Heart right ventricle (tissue), 16 donors: Measurements from ENCODE around the gene SASH1. TPM values are rescaled to one million over a fixed set of nuclear protein-coding genes. Genes with fewer than 3 reads are reported as not detected.

Source experiments
- ATAC-seq, 8 donors: fragments of 200-7000 bp; cut with Tn5 transposase; one replicate each; pipeline ENCODE4 v1.9.1; 2020; ENCODE audit warnings: mild to moderate bottlenecking in 8 of 8, moderate library complexity in 8 of 8, moderate number of reproducible peaks in 1 of 8
- DNase-seq, 2 donors: peaks; one replicate each; pipeline ENCODE4 v3.0.0-alpha.2; 2020
- H3K27ac ChIP-seq, 10 donors: fragments of 200-600 bp; sonication (generic) in 2 of 10; one replicate each; pipeline versions ENCODE4 v1.5.0 to v1.8.0; 2020 to 2022; ENCODE audit warnings: mild to moderate bottlenecking in 3 of 10
- H3K27me3 ChIP-seq, 7 donors: fragments of 200-600 bp; one replicate each; pipeline ENCODE4 v1.8.0; 2021 to 2022; ENCODE audit warnings: mild to moderate bottlenecking in 2 of 7
- H3K36me3 ChIP-seq, 9 donors: fragments of 200-600 bp; sonication (generic) in 1 of 9; one replicate each; pipeline versions ENCODE4 v1.5.0 to v1.8.0; 2020 to 2022; ENCODE audit warnings: mild to moderate bottlenecking in 2 of 9
- H3K4me1 ChIP-seq, 9 donors: fragments of 200-600 bp; sonication (generic) in 1 of 9; one replicate each; pipeline versions ENCODE4 v1.5.0 to v1.8.0; 2020 to 2022; ENCODE audit warnings: mild to moderate bottlenecking in 4 of 9
- H3K4me3 ChIP-seq, 10 donors: fragments of 200-600 bp; sonication (generic) in 2 of 10; one replicate each; pipeline versions ENCODE4 v1.5.0 to v1.8.0; 2020 to 2022; ENCODE audit warnings: mild to moderate bottlenecking in 7 of 10, moderate library complexity in 2 of 10
- H3K9me3 ChIP-seq, 11 donors: fragments of 200-600 bp in 10 of 11; sonication (generic) in 2 of 11; one replicate each; pipeline versions ENCODE4 v1.5.0 to v1.8.0; 2013 to 2022; ENCODE audit warnings: mild to moderate bottlenecking in 2 of 11, control low read depth in 1 of 11, moderate library complexity in 1 of 11
- WGBS, 2 donors: extraction: QIAGEN DNeasy Blood & Tissue Kit; methylation state at CpG; one replicate each; pipeline ENCODE4 v1.1.7; 2013; ENCODE audit warnings: inconsistent platforms in 1 of 2; 5-methylcytosine and 5-hydroxymethylcytosine counted together
- intact Hi-C, 10 donors: fragments of 100-400 bp; cut with DNase I; formaldehyde crosslinking; loops; one replicate each; pipeline versions ENCODE4 v1.11.1 to v1.14.2; 2022
- polyA plus RNA-seq, 2 donors: library from polyadenylated mRNA; stranded (reverse); fragments of 200-250 nt; gene quantifications; one replicate each; pipeline ENCODE4 v1.2.3, GENCODE V29; 2013
- total RNA-seq, 10 donors: library from RNA; stranded (reverse); fragmentation: NEBNext Ultra II Directional in 3 of 10; extraction: Animal tissue kit (Norgen Biotek cat#: 25700) in 3 of 10; gene quantifications; one replicate each; pipeline versions ENCODE4 v1.2.1 to v1.2.4, GENCODE V29; 2021 to 2023
- TF ChIP-seq, protein P1 (sequence below), 9 donors: fragments of 200-600 bp; sonication (generic) in 2 of 9; IDR thresholded peaks; one replicate each; pipeline versions ENCODE4 v1.5.0 to v1.8.0; 2021 to 2022; ENCODE audit warnings: antibody characterized with exemption in 9 of 9, mild to moderate bottlenecking in 5 of 9, moderate library complexity in 1 of 9
- donor health status: Arrhythmogenic right ventricular cardiomyopathy.
- donor health status: ischemic (EF 13 %, LVEDD 7.1; RV severe dilation, severe dysfunction).
- donor health status: healthy with polysubstance abuse.
- donor health status: DM: no; HTN: yes; CAD: no.
- donor health status: DM: no; HTN: no; CAD: no.
- donor health status: ischemic (EF 25% LVEDD 6.9; RV normal size, moderate dysfunction).
- donor health status: ischemic (EF 25% LVEDD 5.7; RV mildly dilated, moderate dysfunction).
- donor health status: healthy.
- donor health status: DM: yes; HTN: yes; CAD: no.
- donor health status: Ischemic cardiomyopathy.
- donor health status: ischemic (EF 35%, LVEDD 5.7; RV mildly dilated, moderate dysfunction).
- donor health status: nonischemic (EF 11% LVEDD 7.7; RV severe dilation, severe dysfunction).
- donor health status: DM: yes; HTN: yes; CAD: no.
- donor health status: PGD.
- donor health status: ischemic (EF 29% LVEDD 5.4; RV normal size, mild dysfunction).
- donor health status: nonischemic (EF 23%, LVEDD 6.1; RV moderate dilation, normal function).

Gene SASH1
- total and polyA plus RNA-seq, 12 donors: 6.9 to 47.1 (median 25.9) TPM

DNA sequence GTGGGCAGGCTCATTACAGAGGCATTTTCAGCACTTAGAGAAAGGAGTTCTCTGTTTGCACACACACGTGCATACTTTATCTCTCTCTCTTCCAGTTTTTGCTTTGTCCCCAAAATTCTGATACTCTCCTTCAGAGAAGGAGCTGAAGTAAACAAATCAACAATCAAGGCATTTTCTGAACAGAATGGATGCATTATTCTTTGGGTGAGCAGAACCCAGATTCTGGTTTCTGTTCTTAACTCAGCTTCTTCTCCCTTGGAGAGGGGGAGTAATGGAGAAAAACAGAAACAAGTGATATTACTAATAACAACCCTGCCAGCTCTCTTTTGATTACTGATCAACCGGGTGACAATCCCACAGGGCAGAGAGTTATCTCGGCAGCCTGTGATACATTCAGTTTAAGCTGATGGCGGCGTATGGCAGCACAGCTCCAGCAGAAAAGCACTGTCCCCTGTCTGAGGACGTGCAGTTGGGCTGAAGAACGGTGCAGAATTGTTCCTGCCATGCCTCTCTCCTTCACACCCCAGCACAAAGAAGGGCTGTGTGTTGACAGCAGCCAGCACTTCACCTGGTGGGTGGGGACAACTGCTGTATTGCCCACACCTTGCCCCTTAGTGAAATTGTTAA, 47.3 kb upstream of the SASH1 start:
- Histone ChIP-seq H3K27ac (peak overlapping the region in 3 of 10 donors; percentile 4 to 69 (median 11)), H3K4me1 (peaks cover 0 to 61% (median 22%) of the 10 kb centered on the region in 9 donors), H3K27me3 (no peaks in the 10 kb centered on the region), H3K4me3 (no peak overlapping the region), H3K36me3 (no peaks in the 10 kb centered on the region), H3K9me3 (no peaks in the 10 kb centered on the region)
- intact Hi-C loops: no loop called here
- 53 to 58% methylated on average over 7 of the region's 7 CpGs for WGBS, 2 donors
- ATAC-seq (peak in 3 of 8 donors; percentile 18 to 29 (median 19)), DNase-seq (no peak)
- TF ChIP-seq, protein P1, sequence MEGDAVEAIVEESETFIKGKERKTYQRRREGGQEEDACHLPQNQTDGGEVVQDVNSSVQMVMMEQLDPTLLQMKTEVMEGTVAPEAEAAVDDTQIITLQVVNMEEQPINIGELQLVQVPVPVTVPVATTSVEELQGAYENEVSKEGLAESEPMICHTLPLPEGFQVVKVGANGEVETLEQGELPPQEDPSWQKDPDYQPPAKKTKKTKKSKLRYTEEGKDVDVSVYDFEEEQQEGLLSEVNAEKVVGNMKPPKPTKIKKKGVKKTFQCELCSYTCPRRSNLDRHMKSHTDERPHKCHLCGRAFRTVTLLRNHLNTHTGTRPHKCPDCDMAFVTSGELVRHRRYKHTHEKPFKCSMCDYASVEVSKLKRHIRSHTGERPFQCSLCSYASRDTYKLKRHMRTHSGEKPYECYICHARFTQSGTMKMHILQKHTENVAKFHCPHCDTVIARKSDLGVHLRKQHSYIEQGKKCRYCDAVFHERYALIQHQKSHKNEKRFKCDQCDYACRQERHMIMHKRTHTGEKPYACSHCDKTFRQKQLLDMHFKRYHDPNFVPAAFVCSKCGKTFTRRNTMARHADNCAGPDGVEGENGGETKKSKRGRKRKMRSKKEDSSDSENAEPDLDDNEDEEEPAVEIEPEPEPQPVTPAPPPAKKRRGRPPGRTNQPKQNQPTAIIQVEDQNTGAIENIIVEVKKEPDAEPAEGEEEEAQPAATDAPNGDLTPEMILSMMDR (IDR thresholded peaks at IDR 0.05): no peak

DNA sequence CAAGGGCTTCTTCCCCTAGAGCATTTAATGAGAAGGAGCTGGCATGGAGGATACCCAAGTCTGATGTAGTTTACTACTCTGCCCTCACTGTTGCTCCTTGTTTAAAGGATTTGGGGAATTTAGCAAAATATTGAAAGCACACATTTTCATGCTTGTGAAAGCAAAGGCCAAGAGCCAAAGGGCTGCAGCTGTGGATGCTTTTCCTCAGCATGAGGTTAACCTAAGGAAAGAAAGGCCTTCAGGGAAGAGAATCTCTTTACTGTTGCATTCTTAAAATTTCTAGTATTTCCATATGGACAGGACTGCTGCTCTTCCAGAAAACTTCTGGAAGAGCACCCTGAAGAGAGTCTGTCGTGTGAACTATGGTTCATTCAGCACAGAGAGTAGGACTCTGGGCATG, 45.9 kb upstream of the SASH1 start:
- H3K9me3 ChIP-seq: no peaks in the 10 kb centered on the region
- H3K36me3 ChIP-seq: no peaks in the 10 kb centered on the region
- peaks cover 0 to 50% (median 16%) of the 10 kb centered on the region in 9 donors for H3K4me1 ChIP-seq
- TF ChIP-seq, protein P1 (IDR thresholded peaks at IDR 0.05): no peak
- no peak overlapping the region for H3K4me3 ChIP-seq
- peak overlapping the region in 2 of 10 donors; percentile 8 to 17 for H3K27ac ChIP-seq
- H3K27me3 ChIP-seq: no peaks in the 10 kb centered on the region
- 54 to 60% methylated on average over 1 of the region's 1 CpG for WGBS, 2 donors
- DNase-seq (no peak), ATAC-seq (no peak)
- intact Hi-C loops: no loop called here

DNA sequence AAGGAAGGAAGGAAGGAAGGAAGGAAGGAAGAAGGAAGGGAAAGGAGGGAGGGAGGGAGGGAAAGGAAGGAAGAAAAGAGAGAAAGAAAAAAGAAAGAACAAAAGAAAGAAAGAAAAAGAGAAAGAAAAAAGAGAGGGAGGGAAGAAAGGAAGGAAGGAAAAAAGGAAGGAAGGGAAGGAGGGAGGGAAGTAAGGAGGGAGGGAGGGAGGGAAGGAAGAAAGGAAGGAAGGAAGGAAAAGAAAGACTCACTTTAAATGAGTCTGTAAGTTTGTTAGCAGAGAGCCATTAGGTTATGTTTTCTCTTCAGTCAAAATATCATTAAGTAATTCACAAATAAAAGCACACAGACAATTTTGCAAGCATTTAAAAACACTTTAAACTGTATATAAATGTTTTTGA, 44.0 kb upstream of the SASH1 start:
- no peaks in the 10 kb centered on the region for H3K27me3 ChIP-seq
- ATAC-seq: no peak

DNA sequence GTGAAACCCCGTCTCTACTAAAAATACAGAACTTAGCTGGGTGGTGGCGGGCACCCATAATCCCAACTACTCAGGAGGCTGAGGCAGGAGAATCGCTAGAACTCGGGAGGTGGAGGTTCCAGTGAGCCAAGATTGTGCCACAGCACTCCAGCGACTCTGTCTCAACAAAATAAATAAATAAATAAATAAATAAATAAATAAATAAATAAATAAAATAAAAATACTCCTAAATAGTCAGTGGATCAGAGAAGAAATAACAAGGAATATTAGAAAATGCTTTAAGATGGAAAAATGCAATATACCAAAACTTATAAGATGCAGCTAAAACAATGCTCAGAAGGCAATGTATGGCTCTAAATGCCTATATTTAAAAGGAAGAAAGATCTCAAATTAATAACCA, 39.0 kb upstream of the SASH1 start:
- TF ChIP-seq, protein P1 (IDR thresholded peaks at IDR 0.05): no peak
- intact Hi-C loops: no loop called here
- peaks cover 0 to 26% (median 10%) of the 10 kb centered on the region in 9 donors for H3K4me1 ChIP-seq
- 98% methylated on average over 5 of the region's 5 CpGs for WGBS, 2 donors
- H3K27ac ChIP-seq: no peak overlapping the region
- no peak overlapping the region for H3K4me3 ChIP-seq
- H3K27me3 ChIP-seq: no peaks in the 10 kb centered on the region
- no peaks in the 10 kb centered on the region for H3K9me3 ChIP-seq
- H3K36me3 ChIP-seq: no peaks in the 10 kb centered on the region
- ATAC-seq (no peak), DNase-seq (no peak)

More for the DNA sequence above, 44.0 kb upstream of the SASH1 start:
- Histone ChIP-seq H3K27ac (no peak overlapping the region), H3K4me1 (peaks cover 0 to 32% (median 0%) of the 10 kb centered on the region in 9 donors), H3K36me3 (no peaks in the 10 kb centered on the region), H3K4me3 (no peak overlapping the region), H3K9me3 (no peaks in the 10 kb centered on the region)
- DNase-seq: no peak
- TF ChIP-seq, protein P1 (IDR thresholded peaks at IDR 0.05): no peak
- intact Hi-C loops: no loop called here
